Left ventricle myocardium superior (tissue), 1 donor: Measurements from ENCODE around the gene FLRT1. TPM values are rescaled to one million over a fixed set of nuclear protein-coding genes. Genes with fewer than 3 reads are reported as not detected.

Experiments
- ATAC-seq: fragments of 200-7000 bp; cut with Tn5 transposase; one replicate; pipeline ENCODE4 v1.9.1; 2020; ENCODE audit warnings: mild to moderate bottlenecking, moderate library complexity
- DNase-seq: peaks from one replicate; pipeline ENCODE4 v3.0.0-alpha.2; 2020
- intact Hi-C: fragments of 100-400 bp; cut with micrococcal nuclease; formaldehyde crosslinking; loops from one replicate; pipeline ENCODE4 v1.11.0; 2022
- total RNA-seq: library from RNA; stranded (reverse); fragmentation: NEBNext Ultra II Directional; extraction: Animal tissue kit (Norgen Biotek cat#: 25700); gene quantifications from one replicate; pipeline ENCODE4 v1.2.1, GENCODE V29; 2021
- donor health status: DM: no; HTN: yes; CAD: no; lungs with severe emphysema.

The FLRT1 gene
- total RNA-seq, 1 donor from 2014 or later: 0.45 TPM

DNA sequence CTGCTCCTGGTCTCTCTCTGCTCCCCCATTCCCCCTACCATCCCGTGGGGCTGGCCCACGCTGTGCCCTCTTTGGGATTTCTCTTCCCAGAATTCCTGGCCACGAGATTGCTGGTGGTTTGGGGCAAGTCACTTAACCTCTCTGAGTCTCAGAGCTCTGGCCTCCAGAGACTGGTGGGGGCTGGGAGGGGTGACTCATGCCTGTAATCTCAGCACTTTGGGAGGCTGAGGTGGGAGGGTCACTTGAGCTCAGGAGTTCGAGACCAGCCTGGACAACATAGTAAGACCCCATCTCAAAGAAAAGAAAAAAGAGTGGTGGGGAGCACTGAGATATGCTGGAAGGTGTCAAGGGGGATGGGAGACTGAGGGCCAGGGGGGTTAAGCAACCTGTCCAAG lies 31.1 kb upstream of the FLRT1 start:
- no peak for ATAC-seq
- DNase-seq: no peak
- intact Hi-C loops: loop anchor here (5.0 kb wide), 1 partner anchor 148 kb away; no protein-coding TSS in a partner anchor

DNA sequence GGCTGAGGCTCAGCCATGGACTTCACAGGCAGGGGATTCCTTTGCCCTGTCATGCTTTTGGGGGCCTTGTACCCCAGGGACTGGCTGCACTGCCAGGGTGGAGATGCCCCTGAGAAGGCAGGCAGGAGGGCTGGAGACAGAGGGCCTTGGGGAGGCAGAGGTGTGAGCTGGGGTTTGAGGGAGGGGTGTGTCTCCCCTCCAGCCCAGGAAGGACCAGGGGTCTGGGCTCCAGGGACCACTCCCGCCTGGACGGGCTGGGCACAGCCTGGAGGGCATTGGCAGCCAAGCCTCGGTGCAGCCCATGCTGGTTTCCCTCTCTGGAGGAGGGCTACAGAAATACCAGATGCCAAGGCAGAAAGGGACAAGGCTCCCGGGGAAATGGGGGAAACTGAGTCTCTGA lies 30.0 kb upstream of the FLRT1 start:
- intact Hi-C loops: no loop called here
- DNase-seq: no peak
- ATAC-seq: no peak

GRCh38 chr11:64006398-64006797 lies 29.3 kb upstream of the FLRT1 start:
- intact Hi-C loops: no loop called here
- no peak for ATAC-seq
- DNase-seq: no peak

GRCh38 chr11:64007160-64007628 lies 28.5 kb upstream of the FLRT1 start:
- peak; percentile 35 for ATAC-seq
- DNase-seq: no peak
- intact Hi-C loops: no loop called here

DNA sequence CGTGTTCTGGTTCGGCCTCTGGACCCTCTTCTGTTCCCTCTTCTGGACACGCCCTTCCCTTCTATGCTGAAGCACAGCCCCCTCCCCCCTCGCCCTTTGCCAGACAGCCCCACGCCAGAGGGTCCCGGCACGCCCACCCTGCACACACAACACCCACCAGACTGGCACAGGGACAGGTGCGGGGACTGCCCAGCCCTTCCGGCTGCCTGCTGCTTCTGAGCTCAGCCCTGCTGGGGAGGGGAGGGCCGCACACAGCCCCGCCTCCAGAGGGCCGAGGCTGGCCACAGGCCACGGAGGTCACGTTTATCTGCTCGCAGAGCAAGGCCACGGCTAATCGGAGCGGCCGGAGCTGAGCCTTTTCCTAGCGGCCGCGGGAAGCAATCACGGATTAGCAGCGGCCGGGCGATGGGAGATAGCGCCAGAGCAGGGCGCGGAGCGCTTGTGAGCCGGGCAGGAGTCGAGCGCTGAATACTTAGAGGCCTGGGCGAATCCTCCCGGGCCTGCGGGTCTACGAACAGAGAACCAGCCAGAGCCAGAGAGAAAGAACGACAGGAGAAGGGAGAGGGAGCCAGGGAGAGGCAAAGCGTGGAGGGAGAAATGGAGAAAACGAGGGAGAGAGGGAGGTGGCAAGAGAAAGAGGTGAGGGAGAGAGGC lies 28.0 kb upstream of the FLRT1 start:
- peak; percentile 91 for ATAC-seq
- intact Hi-C loops: no loop called here
- DNase-seq: peak; percentile 91

DNA sequence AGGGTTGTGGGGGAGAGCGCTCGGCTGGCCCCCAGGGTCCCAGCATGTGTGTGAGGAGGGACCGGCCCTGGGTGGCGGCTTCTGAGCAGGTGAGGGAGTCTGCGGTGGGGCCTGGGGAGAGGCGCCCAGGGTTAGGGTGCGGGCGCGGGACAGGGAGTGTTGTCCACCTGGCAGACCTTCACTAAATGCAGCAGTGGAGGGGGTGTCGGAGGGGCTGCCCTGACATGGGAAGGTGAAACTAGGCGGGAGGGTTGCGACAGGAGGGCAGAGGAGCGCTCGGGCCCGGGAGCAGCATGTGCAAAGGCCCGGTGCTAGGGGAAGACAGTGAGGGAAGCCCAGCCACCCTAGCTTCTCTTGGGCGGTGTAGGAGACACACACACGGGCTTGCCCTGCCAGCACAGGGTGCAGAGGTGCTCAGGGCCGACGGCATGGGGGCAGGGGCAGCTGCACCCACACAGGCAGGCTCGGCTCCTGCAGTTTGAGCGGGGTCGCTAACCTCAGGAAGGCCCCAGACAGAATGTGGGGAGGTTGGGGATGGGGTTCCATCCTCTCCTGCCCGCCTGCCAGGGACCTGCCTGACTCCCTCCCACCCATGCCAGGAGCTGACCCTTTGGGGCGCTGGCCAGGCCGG lies 27.3 kb upstream of the FLRT1 start:
- DNase-seq: no peak
- no peak for ATAC-seq
- intact Hi-C loops: no loop called here

DNA sequence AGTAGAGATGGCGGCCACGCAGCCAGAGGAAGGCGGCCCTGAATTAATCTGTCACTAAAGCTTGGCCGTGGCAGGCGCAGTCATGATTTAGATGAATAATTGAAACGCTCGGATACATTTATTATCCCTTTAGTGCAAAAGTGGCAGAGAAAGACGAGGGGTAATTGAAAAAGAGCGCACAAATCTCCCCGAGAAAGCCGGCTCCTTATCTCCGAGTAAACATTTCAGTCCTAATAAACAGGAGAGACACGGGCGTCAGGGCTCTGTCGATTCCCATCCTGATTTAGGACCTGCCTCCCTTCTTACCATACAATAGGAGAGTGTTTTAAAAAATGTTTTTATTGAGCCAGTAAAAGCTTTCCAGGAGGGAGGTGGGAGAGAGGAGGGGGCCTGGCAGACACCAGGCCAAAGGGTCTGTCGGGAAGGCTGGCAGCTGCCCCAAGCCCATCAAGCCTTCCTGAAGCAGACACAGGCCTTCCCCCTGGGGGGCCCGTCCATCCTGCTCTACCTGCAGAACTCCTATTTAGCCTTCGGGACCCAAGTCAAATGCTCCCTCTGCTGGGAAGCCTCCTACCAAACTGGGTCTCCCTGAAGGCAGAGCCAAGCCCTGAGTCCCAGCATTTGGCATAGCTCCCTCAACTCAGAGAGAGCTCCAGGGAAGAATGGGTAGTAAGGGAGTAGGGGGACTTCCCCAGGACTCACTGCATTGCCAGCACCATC lies 26.7 kb upstream of the FLRT1 start:
- DNase-seq (no peak), ATAC-seq (no peak)
- intact Hi-C loops: no loop called here

DNA sequence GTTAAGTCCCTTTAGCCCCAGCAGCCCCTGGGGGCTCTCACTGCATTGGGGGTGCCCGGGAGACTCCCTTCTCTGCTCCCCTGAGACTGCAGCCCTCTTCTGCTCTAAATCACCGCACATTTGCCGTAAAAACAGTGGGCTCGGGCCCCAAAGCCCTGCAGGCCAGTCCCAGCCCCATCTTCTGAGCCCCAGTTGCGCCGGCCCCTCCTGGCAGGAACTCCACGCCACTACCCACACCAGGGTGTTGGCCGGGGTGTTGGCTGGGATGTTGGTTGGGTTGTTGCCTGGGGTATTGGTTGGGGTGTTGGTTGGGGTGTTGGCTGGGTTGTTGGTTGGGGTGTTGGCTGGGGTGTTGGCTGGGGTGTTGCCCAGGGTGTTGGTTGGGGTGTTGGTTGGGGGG lies 26.0 kb upstream of the FLRT1 start:
- DNase-seq: no peak
- no peak for ATAC-seq
- intact Hi-C loops: no loop called here

GRCh38 chr11:64010783-64011182 lies 24.9 kb upstream of the FLRT1 start:
- no peak for ATAC-seq
- intact Hi-C loops: no loop called here
- DNase-seq: no peak

- intact Hi-C loops: no loop called here
- DNase-seq (no peak), ATAC-seq (no peak)
Observed at GRCh38 chr11:64011371-64011770, 24.4 kb upstream of the FLRT1 start.

GRCh38 chr11:64013141-64013896 lies 22.4 kb upstream of the FLRT1 start:
- DNase-seq (no peak), ATAC-seq (no peak)
- intact Hi-C loops: no loop called here

- ATAC-seq: no peak
Observed at GRCh38 chr11:64014356-64014755, 21.4 kb upstream of the FLRT1 start.

GRCh38 chr11:64015510-64015909 lies 20.2 kb upstream of the FLRT1 start:
- DNase-seq (no peak), ATAC-seq (no peak)
- intact Hi-C loops: no loop called here

More at GRCh38 chr11:64014356-64014755, 21.4 kb upstream of the FLRT1 start:
- no peak for DNase-seq
- intact Hi-C loops: no loop called here

- DNase-seq: no peak
- intact Hi-C loops: no loop called here
- ATAC-seq: no peak
Observed at GRCh38 chr11:64015935-64016845, 19.5 kb upstream of the FLRT1 start.

DNA sequence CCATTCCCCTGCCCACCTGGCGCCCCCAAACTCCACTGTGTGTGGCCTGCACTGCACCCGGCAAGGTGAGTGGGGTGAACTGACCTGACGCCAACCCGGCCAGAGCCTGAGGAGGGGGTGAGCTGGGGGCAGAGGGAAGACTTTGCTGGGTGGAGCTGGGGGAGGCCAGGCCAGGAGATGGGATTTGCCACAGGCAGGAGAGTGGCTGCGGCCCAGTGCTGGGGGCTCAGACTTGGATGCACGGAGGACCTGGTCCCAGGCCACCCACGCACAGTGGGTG lies 17.8 kb upstream of the FLRT1 start:
- DNase-seq: no peak
- intact Hi-C loops: no loop called here
- no peak for ATAC-seq

GRCh38 chr11:64018310-64018709 lies 17.4 kb upstream of the FLRT1 start:
- no peak for DNase-seq
- intact Hi-C loops: no loop called here
- peak; percentile 17 for ATAC-seq

GRCh38 chr11:64019106-64020037 lies 16.4 kb upstream of the FLRT1 start:
- intact Hi-C loops: no loop called here

More at GRCh38 chr11:64019106-64020037, 16.4 kb upstream of the FLRT1 start:
- peak; percentile 72 for ATAC-seq
- peak; percentile 79 for DNase-seq
